ENCODE results near the gene CSK. TPM values are rescaled to one million over a fixed set of nuclear protein-coding genes. Genes with fewer than 3 reads are reported as not detected.
"Not testable (repeated sequence)": the region's sequence is repeated elsewhere in the genome, so short reads cannot be mapped to it uniquely, and the experiment has no call there.

The CSK gene
- total and polyA plus RNA-seq, 2 experiments from 2014 or later: 13.6 to 27.5 TPM

DNA sequence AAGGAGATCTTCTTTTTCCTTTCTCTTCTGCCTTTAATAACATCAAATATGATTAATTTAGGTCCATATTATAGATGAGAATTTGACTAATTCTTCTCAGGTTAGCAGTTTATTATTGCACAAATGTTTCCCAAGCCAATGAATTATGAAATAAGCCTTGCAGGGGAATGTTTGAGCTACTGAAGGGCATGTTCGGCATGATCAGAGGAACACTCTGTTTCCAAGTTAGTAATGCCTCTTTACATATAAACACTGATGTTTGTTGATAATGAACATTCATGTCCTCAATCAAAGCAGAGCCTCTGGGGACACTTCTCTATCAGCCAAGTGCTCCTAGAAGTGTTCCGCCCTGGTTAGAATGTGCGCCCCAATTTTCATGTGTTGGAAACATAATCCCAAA, 46.6 kb upstream of the CSK start (continued):
- TF ChIP-seq CREB1 (CRISPR knock-in tag; IDR thresholded peaks at IDR 0.05; ENCODE audit: low read depth): no peak
- TF ChIP-seq, protein P1, sequence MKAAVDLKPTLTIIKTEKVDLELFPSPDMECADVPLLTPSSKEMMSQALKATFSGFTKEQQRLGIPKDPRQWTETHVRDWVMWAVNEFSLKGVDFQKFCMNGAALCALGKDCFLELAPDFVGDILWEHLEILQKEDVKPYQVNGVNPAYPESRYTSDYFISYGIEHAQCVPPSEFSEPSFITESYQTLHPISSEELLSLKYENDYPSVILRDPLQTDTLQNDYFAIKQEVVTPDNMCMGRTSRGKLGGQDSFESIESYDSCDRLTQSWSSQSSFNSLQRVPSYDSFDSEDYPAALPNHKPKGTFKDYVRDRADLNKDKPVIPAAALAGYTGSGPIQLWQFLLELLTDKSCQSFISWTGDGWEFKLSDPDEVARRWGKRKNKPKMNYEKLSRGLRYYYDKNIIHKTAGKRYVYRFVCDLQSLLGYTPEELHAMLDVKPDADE (IDR thresholded peaks at IDR 0.05): no peak
- TF ChIP-seq STAT1 (IDR thresholded peaks at IDR 0.05; ENCODE audit: unreplicated experiment): no peak
- no peak for TF ChIP-seq EZH2phosphoT487 (IDR thresholded peaks at IDR 0.05; ENCODE audit: unreplicated experiment)

DNA sequence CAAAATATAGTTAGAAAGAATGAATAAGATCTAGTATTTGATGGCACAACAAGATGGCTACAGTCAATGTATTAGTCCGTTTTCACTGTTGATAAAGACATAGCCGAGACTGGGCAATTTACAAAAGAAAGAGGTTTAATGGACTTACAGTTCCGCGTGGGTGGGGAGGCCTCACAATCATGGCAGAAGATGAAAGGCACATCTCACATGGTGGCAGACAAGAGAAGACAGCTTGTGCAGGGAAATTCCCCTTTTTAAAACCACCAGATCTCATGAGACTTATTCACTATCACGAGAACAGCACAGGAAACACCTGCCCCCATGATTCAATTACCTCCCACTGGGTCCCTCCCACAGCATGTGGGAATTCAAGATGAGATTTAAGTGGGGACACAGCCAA, 43.6 kb upstream of the CSK start:
- H3K27ac Mint-ChIP-seq; H3K4me2 ChIP-seq; H3K4me3 ChIP-seq; H3K36me3 ChIP-seq (ENCODE audit: insufficient read depth); H3K79me2 ChIP-seq (replicated peaks; ENCODE audit: insufficient read depth); DNase-seq (ENCODE audit: low spot score); H3K4me3 Mint-ChIP-seq; H4K20me1 ChIP-seq (replicated peaks; ENCODE audit: insufficient read depth); H3K36me3 Mint-ChIP-seq (ENCODE audit: low read depth); H3K9me3 Mint-ChIP-seq; H3K4me1 ChIP-seq (ENCODE audit: insufficient read depth); H3K27me3 ChIP-seq (ENCODE audit: insufficient read depth); H3K4me1 Mint-ChIP-seq; ATAC-seq; H3K27ac ChIP-seq (ENCODE audit: low read depth); H3K9me2 ChIP-seq (ENCODE audit: insufficient read depth); H3F3A ChIP-seq (replicated peaks; ENCODE audit: low read depth); H2AFZ ChIP-seq: not testable (repeated sequence)
- peaks cover 12% of the 10 kb centered on the region for H3K27me3 Mint-ChIP-seq (ENCODE audit: insufficient read depth, low read depth, poor library complexity)

DNA sequence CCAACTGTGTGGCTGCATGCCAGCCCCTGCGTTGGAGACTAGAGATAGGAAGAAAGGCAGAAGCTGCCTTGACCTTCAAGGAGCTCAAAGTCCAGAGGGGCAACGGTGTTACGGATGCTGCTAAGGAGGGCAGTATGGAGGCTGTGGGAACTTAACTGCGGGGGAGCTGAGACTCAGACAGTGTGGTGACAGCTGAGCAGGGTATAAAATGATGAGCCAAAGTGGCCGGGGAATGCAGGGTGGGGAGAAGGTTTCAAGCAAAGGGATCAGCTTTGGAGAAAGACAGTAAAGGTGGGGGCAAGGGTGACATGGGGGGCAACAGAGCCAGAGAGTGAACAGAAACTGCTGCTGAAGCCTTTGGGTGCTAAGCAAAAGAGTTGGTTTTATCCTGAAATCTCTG, 39.5 kb upstream of the CSK start:
- Histone ChIP-seq H3K27me3 (ENCODE audit: insufficient read depth) (no peaks in the 10 kb centered on the region), H3F3A (replicated peaks; ENCODE audit: low read depth) (no peaks in the 10 kb centered on the region), H3K27ac (ENCODE audit: low read depth) (no peak overlapping the region), H2AFZ (no peak overlapping the region), H3K79me2 (replicated peaks; ENCODE audit: insufficient read depth) (no peaks in the 10 kb centered on the region), H3K4me3 (no peak overlapping the region), H3K4me2 (no peak overlapping the region), H4K20me1 (replicated peaks; ENCODE audit: insufficient read depth) (no peaks in the 10 kb centered on the region), H3K4me1 (ENCODE audit: insufficient read depth) (no peaks in the 10 kb centered on the region), H3K36me3 (ENCODE audit: insufficient read depth) (no peaks in the 10 kb centered on the region), H3K9me2 (ENCODE audit: insufficient read depth) (no peaks in the 10 kb centered on the region)
- Mint-ChIP-seq H3K9me3 (peaks cover 5% of the 10 kb centered on the region), H3K27me3 (ENCODE audit: insufficient read depth, low read depth, poor library complexity) (peaks cover 5% of the 10 kb centered on the region), H3K4me1 (no peaks in the 10 kb centered on the region; the same call in 2 of the 3 replicates), H3K27ac (no peak overlapping the region), H3K36me3 (ENCODE audit: low read depth) (no peaks in the 10 kb centered on the region), H3K4me3 (no peak overlapping the region)
- no peak for DNase-seq (ENCODE audit: low spot score)
- ATAC-seq: no peak
- TF ChIP-seq POLR2AphosphoS5 (IDR thresholded peaks at IDR 0.05; ENCODE audit: low read depth) (no peak), ZNF331 (CRISPR knock-in tag; IDR thresholded peaks at IDR 0.05; ENCODE audit: low read depth) (no peak), CREB1 (CRISPR knock-in tag; IDR thresholded peaks at IDR 0.05; ENCODE audit: low read depth) (no peak), EZH2phosphoT487 (IDR thresholded peaks at IDR 0.05; ENCODE audit: unreplicated experiment) (no peak), JUNB (IDR thresholded peaks at IDR 0.05; ENCODE audit: unreplicated experiment) (no peak)
- TF ChIP-seq, protein P1 (IDR thresholded peaks at IDR 0.05): no peak

DNA sequence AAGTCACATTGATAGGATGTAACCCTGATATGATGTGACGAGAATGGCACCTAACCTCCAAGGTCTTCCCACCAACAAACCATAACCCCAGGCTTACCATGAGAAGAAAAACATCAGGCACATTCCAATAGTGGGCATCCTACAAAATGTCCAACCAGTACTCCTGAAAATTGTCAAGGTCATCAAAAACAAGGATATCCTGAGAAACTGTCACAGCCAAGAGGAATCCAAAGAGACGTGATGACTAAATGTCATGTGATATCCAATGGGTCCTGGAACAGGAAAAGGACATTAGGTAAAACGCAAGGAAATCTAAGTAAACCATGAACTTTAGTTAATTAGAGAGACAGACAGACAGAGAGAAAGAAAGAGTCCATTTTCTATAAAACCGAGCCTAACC, 35.5 kb upstream of the CSK start:
- no peaks in the 10 kb centered on the region for H3K36me3 Mint-ChIP-seq (ENCODE audit: low read depth)
- H3K4me2 ChIP-seq: no peak overlapping the region
- DNase-seq (ENCODE audit: low spot score) (no peak), ATAC-seq (no peak)
- H3K4me3 Mint-ChIP-seq: no peak overlapping the region
- no peaks in the 10 kb centered on the region for H3F3A ChIP-seq (replicated peaks; ENCODE audit: low read depth)
- H3K4me3 ChIP-seq: no peak overlapping the region
- no peaks in the 10 kb centered on the region for H3K79me2 ChIP-seq (replicated peaks; ENCODE audit: insufficient read depth)
- no peak overlapping the region for H2AFZ ChIP-seq
- no peaks in the 10 kb centered on the region for H3K36me3 ChIP-seq (ENCODE audit: insufficient read depth)
- H3K4me1 Mint-ChIP-seq: no peaks in the 10 kb centered on the region
- H4K20me1 ChIP-seq (replicated peaks; ENCODE audit: insufficient read depth): no peaks in the 10 kb centered on the region
- H3K27ac ChIP-seq (ENCODE audit: low read depth): no peak overlapping the region
- no peak overlapping the region for H3K27ac Mint-ChIP-seq
- no peaks in the 10 kb centered on the region for H3K4me1 ChIP-seq (ENCODE audit: insufficient read depth)
- H3K27me3 Mint-ChIP-seq (ENCODE audit: insufficient read depth, low read depth, poor library complexity): peaks cover 3% of the 10 kb centered on the region
- H3K27me3 ChIP-seq (ENCODE audit: insufficient read depth): no peaks in the 10 kb centered on the region
- H3K9me3 Mint-ChIP-seq: peaks cover 5% of the 10 kb centered on the region
- H3K9me2 ChIP-seq (ENCODE audit: insufficient read depth): no peaks in the 10 kb centered on the region
- TF ChIP-seq NANOG (IDR thresholded peaks at IDR 0.05; ENCODE audit: borderline replicate concordance): no peak
- no peak for TF ChIP-seq EZH2 (IDR thresholded peaks at IDR 0.05; ENCODE audit: low read depth, unreplicated experiment)
- TF ChIP-seq STAT1 (IDR thresholded peaks at IDR 0.05; ENCODE audit: unreplicated experiment): no peak
- TF ChIP-seq JUNB (IDR thresholded peaks at IDR 0.05; ENCODE audit: unreplicated experiment): no peak
- TF ChIP-seq, protein P2, sequence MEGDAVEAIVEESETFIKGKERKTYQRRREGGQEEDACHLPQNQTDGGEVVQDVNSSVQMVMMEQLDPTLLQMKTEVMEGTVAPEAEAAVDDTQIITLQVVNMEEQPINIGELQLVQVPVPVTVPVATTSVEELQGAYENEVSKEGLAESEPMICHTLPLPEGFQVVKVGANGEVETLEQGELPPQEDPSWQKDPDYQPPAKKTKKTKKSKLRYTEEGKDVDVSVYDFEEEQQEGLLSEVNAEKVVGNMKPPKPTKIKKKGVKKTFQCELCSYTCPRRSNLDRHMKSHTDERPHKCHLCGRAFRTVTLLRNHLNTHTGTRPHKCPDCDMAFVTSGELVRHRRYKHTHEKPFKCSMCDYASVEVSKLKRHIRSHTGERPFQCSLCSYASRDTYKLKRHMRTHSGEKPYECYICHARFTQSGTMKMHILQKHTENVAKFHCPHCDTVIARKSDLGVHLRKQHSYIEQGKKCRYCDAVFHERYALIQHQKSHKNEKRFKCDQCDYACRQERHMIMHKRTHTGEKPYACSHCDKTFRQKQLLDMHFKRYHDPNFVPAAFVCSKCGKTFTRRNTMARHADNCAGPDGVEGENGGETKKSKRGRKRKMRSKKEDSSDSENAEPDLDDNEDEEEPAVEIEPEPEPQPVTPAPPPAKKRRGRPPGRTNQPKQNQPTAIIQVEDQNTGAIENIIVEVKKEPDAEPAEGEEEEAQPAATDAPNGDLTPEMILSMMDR (conservative IDR thresholded peaks at IDR 0.05; ENCODE audit: low read depth in 2 of 2): no peak
- TF ChIP-seq CREB1 (CRISPR knock-in tag; IDR thresholded peaks at IDR 0.05; ENCODE audit: low read depth): no peak
- TF ChIP-seq, protein P3, sequence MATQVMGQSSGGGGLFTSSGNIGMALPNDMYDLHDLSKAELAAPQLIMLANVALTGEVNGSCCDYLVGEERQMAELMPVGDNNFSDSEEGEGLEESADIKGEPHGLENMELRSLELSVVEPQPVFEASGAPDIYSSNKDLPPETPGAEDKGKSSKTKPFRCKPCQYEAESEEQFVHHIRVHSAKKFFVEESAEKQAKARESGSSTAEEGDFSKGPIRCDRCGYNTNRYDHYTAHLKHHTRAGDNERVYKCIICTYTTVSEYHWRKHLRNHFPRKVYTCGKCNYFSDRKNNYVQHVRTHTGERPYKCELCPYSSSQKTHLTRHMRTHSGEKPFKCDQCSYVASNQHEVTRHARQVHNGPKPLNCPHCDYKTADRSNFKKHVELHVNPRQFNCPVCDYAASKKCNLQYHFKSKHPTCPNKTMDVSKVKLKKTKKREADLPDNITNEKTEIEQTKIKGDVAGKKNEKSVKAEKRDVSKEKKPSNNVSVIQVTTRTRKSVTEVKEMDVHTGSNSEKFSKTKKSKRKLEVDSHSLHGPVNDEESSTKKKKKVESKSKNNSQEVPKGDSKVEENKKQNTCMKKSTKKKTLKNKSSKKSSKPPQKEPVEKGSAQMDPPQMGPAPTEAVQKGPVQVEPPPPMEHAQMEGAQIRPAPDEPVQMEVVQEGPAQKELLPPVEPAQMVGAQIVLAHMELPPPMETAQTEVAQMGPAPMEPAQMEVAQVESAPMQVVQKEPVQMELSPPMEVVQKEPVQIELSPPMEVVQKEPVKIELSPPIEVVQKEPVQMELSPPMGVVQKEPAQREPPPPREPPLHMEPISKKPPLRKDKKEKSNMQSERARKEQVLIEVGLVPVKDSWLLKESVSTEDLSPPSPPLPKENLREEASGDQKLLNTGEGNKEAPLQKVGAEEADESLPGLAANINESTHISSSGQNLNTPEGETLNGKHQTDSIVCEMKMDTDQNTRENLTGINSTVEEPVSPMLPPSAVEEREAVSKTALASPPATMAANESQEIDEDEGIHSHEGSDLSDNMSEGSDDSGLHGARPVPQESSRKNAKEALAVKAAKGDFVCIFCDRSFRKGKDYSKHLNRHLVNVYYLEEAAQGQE (IDR thresholded peaks at IDR 0.05; ENCODE audit: unreplicated experiment): no peak

All from GM23338 (cell line).